CD4-positive, alpha-beta T cell (primary cell): Measurements from ENCODE around the gene RPGR. TPM values are rescaled to one million over a fixed set of nuclear protein-coding genes. Genes with fewer than 3 reads are reported as not detected.
A peak's percentile ranks its signal among the peaks of the same experiment; 100 is the strongest.

ENCODE experiments used
- ATAC-seq: fragments of 200-7000 bp; cut with Tn5 transposase; one replicate; pipeline ENCODE4 v1.10.0; 2022; ENCODE audit warnings: mild to moderate bottlenecking; ENCODE audit not compliant: poor library complexity
- CTCF ChIA-PET: fragments of 350-600 bp; sonication (Branson Sonifier 250); formaldehyde crosslinking; loops from one replicate; lab custom pipeline; 2021; ENCODE audit warnings: antibody characterized with exemption, inconsistent platforms; lab: Charles Lee
- POLR2A ChIA-PET: fragments of 350-600 bp; sonication (Branson Sonifier 250); formaldehyde crosslinking; loops from one replicate; lab custom pipeline; 2021; ENCODE audit warnings: antibody characterized with exemption, inconsistent platforms; lab: Charles Lee
- DNase-seq, 14 experiments: peaks; one replicate each; pipeline ENCODE4 v3.0.0-alpha.2; 2013 to 2020; ENCODE audit warnings: mixed read lengths in 2 of 14
- H3K27ac ChIP-seq, 2 donors: one replicate each; pipeline versions ENCODE4 v1.5.1 to v1.7.0; 2013; ENCODE audit warnings: low read length in 2 of 2, low read depth in 1 of 2, mild to moderate bottlenecking in 1 of 2
- H3K27me3 ChIP-seq, 2 experiments: 1 replicate in 1 of 2; 2 replicates in 1 of 2; pipeline versions ENCODE4 v1.6.1 to v1.7.0; 2013; ENCODE audit warnings: low read length in 2 of 2, control low read depth in 1 of 2, mild to moderate bottlenecking in 1 of 2, moderate library complexity in 1 of 2; ENCODE audit not compliant: insufficient read depth in 2 of 2, control insufficient read depth in 1 of 2
- H3K36me3 ChIP-seq: one replicate; pipeline ENCODE4 v1.6.1; 2013; ENCODE audit warnings: low read length, control low read depth; ENCODE audit not compliant: insufficient read depth
- H3K4me1 ChIP-seq: one replicate; pipeline ENCODE4 v1.6.1; 2013; ENCODE audit warnings: low read length, control low read depth; ENCODE audit not compliant: insufficient read depth
- H3K4me3 ChIP-seq: one replicate; pipeline ENCODE4 v1.5.1; 2013; ENCODE audit warnings: mild to moderate bottlenecking, low read length, moderate library complexity
- H3K9me3 ChIP-seq, 2 experiments: 1 replicate in 1 of 2; 2 replicates in 1 of 2; pipeline versions ENCODE4 v1.6.1 to v1.7.0; 2013; ENCODE audit warnings: low read length in 2 of 2, mild to moderate bottlenecking in 2 of 2, control low read depth in 1 of 2, moderate library complexity in 1 of 2; ENCODE audit not compliant: control insufficient read depth in 1 of 2, insufficient read depth in 1 of 2
- H3K27ac Mint-ChIP-seq: one replicate; pipeline ENCODE4 v1.8.0; 2020; ENCODE audit warnings: mixed read lengths
- H3K27me3 Mint-ChIP-seq: one replicate; pipeline ENCODE4 v1.8.0; 2021; ENCODE audit warnings: mixed read lengths
- H3K36me3 Mint-ChIP-seq: one replicate; pipeline ENCODE4 v1.8.0; 2021; ENCODE audit warnings: low read depth, mixed read lengths
- H3K4me1 Mint-ChIP-seq: one replicate; pipeline ENCODE4 v1.8.0; 2021; ENCODE audit warnings: low read depth, mixed read lengths
- H3K4me3 Mint-ChIP-seq: one replicate; pipeline ENCODE4 v1.8.0; 2020; ENCODE audit warnings: mild to moderate bottlenecking, mixed read lengths
- H3K9me3 Mint-ChIP-seq: one replicate; pipeline ENCODE4 v1.8.0; 2020; ENCODE audit warnings: mixed read lengths
- CTCF ChIP-seq: fragments of 200-600 bp; IDR thresholded peaks from one replicate; pipeline ENCODE4 v1.8.0; 2022; ENCODE audit warnings: antibody characterized with exemption, mild to moderate bottlenecking
- intact Hi-C, 2 experiments: fragments of 100-400 bp; cut with DNase I in 1 of 2; cut with micrococcal nuclease in 1 of 2; formaldehyde crosslinking; loops; one replicate each; pipeline versions ENCODE4 v1.15.1 to v1.9.0; 2023 to 2025; cut with DNase I, micrococcal nuclease
- total RNA-seq, 174 experiments: library from RNA in 2 of 174; stranded (reverse) in 2 of 174; gene quantifications; one replicate each; pipeline ENCODE4 v1.2.3 and lab custom pipeline; 2021 to 2026

Gene RPGR
- total RNA-seq, 2 experiments from 2014 or later: 17.1 to 18.2 TPM

GRCh38 chrX:38268011-38268410 is 59.3 kb downstream of the RPGR start:
- H3K4me3 ChIP-seq: no peak overlapping the region
- DNase-seq (peak in 2 of 14 experiments; percentile 8 to 17), ATAC-seq (no peak)
- H3K4me1 ChIP-seq: no peaks in the 10 kb centered on the region
- H3K9me3 ChIP-seq: no peaks in the 10 kb centered on the region
- ChIA-PET POLR2A (no interaction called here), CTCF (no interaction called here)
- H3K36me3 ChIP-seq: peaks cover 3% of the 10 kb centered on the region
- no peaks in the 10 kb centered on the region for H3K27me3 Mint-ChIP-seq
- no peak for TF ChIP-seq CTCF
- peaks cover 12% of the 10 kb centered on the region for H3K36me3 Mint-ChIP-seq
- no peak overlapping the region for H3K4me3 Mint-ChIP-seq
- H3K9me3 Mint-ChIP-seq: no peaks in the 10 kb centered on the region
- H3K27ac Mint-ChIP-seq: no peak overlapping the region
- H3K4me1 Mint-ChIP-seq: no peaks in the 10 kb centered on the region
- intact Hi-C loops: no loop called here
- H3K27ac ChIP-seq: no peak overlapping the region
- no peaks in the 10 kb centered on the region for H3K27me3 ChIP-seq

- Histone ChIP-seq H3K27ac (no peak overlapping the region), H3K9me3 (no peaks in the 10 kb centered on the region), H3K4me1 (no peaks in the 10 kb centered on the region), H3K4me3 (no peak overlapping the region), H3K27me3 (no peaks in the 10 kb centered on the region), H3K36me3 (no peaks in the 10 kb centered on the region)
- no peak for TF ChIP-seq CTCF
- Mint-ChIP-seq H3K27me3 (no peaks in the 10 kb centered on the region), H3K4me1 (no peaks in the 10 kb centered on the region), H3K4me3 (no peak overlapping the region), H3K27ac (no peak overlapping the region), H3K9me3 (no peaks in the 10 kb centered on the region), H3K36me3 (no peaks in the 10 kb centered on the region)
- DNase-seq: no peak
- ChIA-PET POLR2A (no interaction called here), CTCF (no interaction called here)
- no peak for ATAC-seq
- intact Hi-C loops: no loop called here
Observed at GRCh38 chrX:38262715-38263620, 64.3 kb downstream of the RPGR start.

- ATAC-seq (no peak), DNase-seq (peak in 2 of 14 experiments; percentile 3 to 8)
- Histone ChIP-seq H3K36me3 (no peaks in the 10 kb centered on the region), H3K9me3 (no peaks in the 10 kb centered on the region), H3K27me3 (no peaks in the 10 kb centered on the region), H3K27ac (no peak overlapping the region), H3K4me3 (no peak overlapping the region), H3K4me1 (no peaks in the 10 kb centered on the region)
- H3K27ac Mint-ChIP-seq: no peak overlapping the region
- intact Hi-C loops: no loop called here
- TF ChIP-seq CTCF: no peak
- POLR2A ChIA-PET: no interaction called here
- no peaks in the 10 kb centered on the region for H3K4me1 Mint-ChIP-seq
- no peak overlapping the region for H3K4me3 Mint-ChIP-seq
- no peaks in the 10 kb centered on the region for H3K9me3 Mint-ChIP-seq
- no peaks in the 10 kb centered on the region for H3K36me3 Mint-ChIP-seq
- no peaks in the 10 kb centered on the region for H3K27me3 Mint-ChIP-seq
- CTCF ChIA-PET: no interaction called here
Observed at GRCh38 chrX:38260231-38260630, 67.1 kb downstream of the RPGR start.
